Kidney epithelial cell (primary cell): ENCODE measurements around the gene UBIAD1. TPM values are rescaled to one million over a fixed set of nuclear protein-coding genes. Genes with fewer than 3 reads are reported as not detected.

Experiments used
- DNase-seq: peaks from one replicate; pipeline ENCODE4 v3.0.0-alpha.2; 2010; ENCODE audit warnings: low read depth
- H3K27me3 ChIP-seq: 2 replicates; pipeline ENCODE4 v1.6.0; 2011; ENCODE audit warnings: low read length; ENCODE audit not compliant: control insufficient read depth, insufficient read depth
- H3K36me3 ChIP-seq: 2 replicates; pipeline ENCODE4 v1.5.1; 2011; ENCODE audit warnings: low read length; ENCODE audit not compliant: control insufficient read depth, insufficient read depth
- H3K4me3 ChIP-seq: 2 replicates; pipeline ENCODE4 v1.5.1; 2011; ENCODE audit warnings: low read depth, mild to moderate bottlenecking, control low read depth, low read length
- CTCF ChIP-seq: IDR thresholded peaks from 2 replicates; pipeline ENCODE4 v1.5.1; 2011; ENCODE audit warnings: mild to moderate bottlenecking, moderate library complexity, low read length, control low read depth, inconsistent platforms; ENCODE audit not compliant: insufficient read depth, poor library complexity, severe bottlenecking
- total RNA-seq: library from RNA; depleted of rRNA; stranded (reverse); fragments of >200 nt; gene quantifications from 2 replicates; pipeline ENCODE4 v1.2.3, GENCODE V29; 2015

The UBIAD1 gene
- total RNA-seq, 1 donor from 2014 or later: 10.9 TPM

GRCh38 chr1:11320153-11320936 is 47.3 kb downstream of the UBIAD1 start:
- Histone ChIP-seq H3K36me3 (no peaks in the 10 kb centered on the region), H3K4me3 (no peak overlapping the region), H3K27me3 (peaks cover 22% of the 10 kb centered on the region)
- TF ChIP-seq CTCF: peak; percentile 77
- no peak for DNase-seq

- H3K36me3 ChIP-seq: no peaks in the 10 kb centered on the region
- DNase-seq: no peak
- peaks cover 18% of the 10 kb centered on the region for H3K27me3 ChIP-seq
- H3K4me3 ChIP-seq: no peak overlapping the region
- TF ChIP-seq CTCF: no peak
These were observed 48.9 kb downstream of the UBIAD1 start for GRCh38 chr1:11321656-11322491.

GRCh38 chr1:11324567-11325165 is 51.7 kb downstream of the UBIAD1 start:
- peaks cover 16% of the 10 kb centered on the region for H3K27me3 ChIP-seq
- H3K36me3 ChIP-seq: no peaks in the 10 kb centered on the region
- TF ChIP-seq CTCF: no peak
- no peak for DNase-seq
- no peak overlapping the region for H3K4me3 ChIP-seq

- no peak for TF ChIP-seq CTCF
- Histone ChIP-seq H3K36me3 (no peaks in the 10 kb centered on the region), H3K4me3 (no peak overlapping the region), H3K27me3 (peaks cover 14% of the 10 kb centered on the region)
- DNase-seq: no peak
These were observed 53.1 kb downstream of the UBIAD1 start for GRCh38 chr1:11326070-11326469.

GRCh38 chr1:11328444-11328843 is 55.4 kb downstream of the UBIAD1 start:
- no peak for TF ChIP-seq CTCF
- H3K36me3 ChIP-seq: no peaks in the 10 kb centered on the region
- no peak for DNase-seq
- H3K27me3 ChIP-seq: peaks cover 14% of the 10 kb centered on the region
- no peak overlapping the region for H3K4me3 ChIP-seq
